Activated CD4-positive, alpha-beta T cell treated with anti-CD3 and anti-CD28 coated beads, Interleukin-10, Interleukin-2, amounts not matched to agents 100 ng/mL and 50 ng/mL, durations not matched to agents 16 hours and 8 hours (primary cell): ENCODE results near the gene MESP1.
"Not testable (repeated sequence)": the region's sequence is repeated elsewhere in the genome, so short reads cannot be mapped to it uniquely, and the experiment has no call there.

Experiments
- DNase-seq: peaks from one replicate; pipeline ENCODE4 v3.0.0-alpha.2; 2020

Gene MESP1, protein sequence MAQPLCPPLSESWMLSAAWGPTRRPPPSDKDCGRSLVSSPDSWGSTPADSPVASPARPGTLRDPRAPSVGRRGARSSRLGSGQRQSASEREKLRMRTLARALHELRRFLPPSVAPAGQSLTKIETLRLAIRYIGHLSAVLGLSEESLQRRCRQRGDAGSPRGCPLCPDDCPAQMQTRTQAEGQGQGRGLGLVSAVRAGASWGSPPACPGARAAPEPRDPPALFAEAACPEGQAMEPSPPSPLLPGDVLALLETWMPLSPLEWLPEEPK

DNA sequence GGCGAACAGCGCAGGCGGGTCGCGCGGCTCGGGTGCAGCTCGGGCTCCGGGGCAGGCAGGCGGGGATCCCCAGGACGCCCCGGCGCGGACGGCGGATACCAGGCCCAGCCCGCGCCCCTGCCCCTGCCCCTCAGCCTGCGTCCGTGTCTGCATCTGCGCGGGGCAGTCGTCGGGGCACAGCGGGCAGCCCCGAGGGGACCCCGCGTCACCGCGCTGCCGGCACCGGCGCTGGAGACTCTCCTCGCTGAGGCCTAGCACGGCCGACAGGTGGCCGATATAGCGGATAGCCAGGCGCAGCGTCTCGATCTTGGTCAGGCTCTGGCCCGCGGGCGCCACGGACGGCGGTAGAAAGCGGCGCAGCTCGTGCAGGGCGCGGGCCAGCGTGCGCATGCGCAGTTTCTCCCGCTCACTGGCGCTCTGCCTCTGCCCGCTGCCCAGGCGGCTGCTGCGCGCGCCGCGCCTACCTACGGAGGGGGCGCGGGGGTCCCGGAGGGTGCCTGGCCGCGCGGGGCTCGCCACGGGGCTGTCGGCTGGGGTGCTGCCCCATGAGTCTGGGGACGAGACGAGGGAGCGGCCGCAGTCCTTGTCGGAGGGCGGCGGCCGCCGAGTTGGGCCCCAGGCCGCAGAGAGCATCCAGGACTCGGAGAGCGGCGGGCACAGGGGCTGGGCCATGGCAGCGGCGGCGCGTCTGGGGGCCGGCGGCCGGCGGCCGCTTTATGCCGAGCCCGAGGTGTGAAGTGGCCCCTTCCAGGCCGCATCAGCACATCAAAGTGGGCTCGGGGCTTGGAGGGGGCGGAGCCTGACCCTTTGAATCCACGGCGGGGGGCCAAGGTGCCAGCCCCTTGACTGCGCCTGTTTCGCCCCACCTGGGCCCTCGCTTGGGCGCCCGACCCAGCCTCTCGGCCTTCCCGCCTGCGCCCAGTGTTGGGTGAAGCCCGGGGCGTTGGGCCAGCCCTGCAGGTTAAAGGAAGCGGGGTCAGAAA is at the start of gene MESP1:
TSS of gene MESP1 (minus strand) at position 690 of the 983 bp plus-strand sequence. CDS start at position 672, 18 bp downstream.
- DNase-seq: peak; percentile 94

GRCh38 chr15:89799918-89800498 is 49.0 kb upstream of the MESP1 start:
- no peak for DNase-seq

GRCh38 chr15:89799011-89799911 is 48.2 kb upstream of the MESP1 start:
- DNase-seq: no peak

GRCh38 chr15:89797678-89798201 is 46.7 kb upstream of the MESP1 start:
- DNase-seq: no peak

DNA sequence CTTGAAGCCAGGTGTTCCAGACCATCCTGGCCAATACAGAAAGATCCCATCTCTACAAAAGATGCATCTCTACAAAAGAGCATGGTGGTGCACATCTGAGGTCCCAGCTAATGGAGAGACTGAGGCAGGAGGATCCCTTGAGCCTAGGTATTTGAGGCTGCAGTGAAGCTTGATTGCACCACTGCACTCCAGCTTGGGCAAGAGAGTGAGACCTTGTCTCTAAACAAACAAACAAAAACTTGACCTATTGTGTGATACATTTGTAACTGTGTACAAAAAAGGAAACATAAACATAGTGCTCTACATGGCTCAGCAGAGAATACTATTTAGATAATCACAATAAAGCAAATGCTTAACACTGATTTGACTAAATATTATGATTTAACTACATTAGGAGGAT is 44.9 kb upstream of the MESP1 start:
- DNase-seq: no peak

DNA sequence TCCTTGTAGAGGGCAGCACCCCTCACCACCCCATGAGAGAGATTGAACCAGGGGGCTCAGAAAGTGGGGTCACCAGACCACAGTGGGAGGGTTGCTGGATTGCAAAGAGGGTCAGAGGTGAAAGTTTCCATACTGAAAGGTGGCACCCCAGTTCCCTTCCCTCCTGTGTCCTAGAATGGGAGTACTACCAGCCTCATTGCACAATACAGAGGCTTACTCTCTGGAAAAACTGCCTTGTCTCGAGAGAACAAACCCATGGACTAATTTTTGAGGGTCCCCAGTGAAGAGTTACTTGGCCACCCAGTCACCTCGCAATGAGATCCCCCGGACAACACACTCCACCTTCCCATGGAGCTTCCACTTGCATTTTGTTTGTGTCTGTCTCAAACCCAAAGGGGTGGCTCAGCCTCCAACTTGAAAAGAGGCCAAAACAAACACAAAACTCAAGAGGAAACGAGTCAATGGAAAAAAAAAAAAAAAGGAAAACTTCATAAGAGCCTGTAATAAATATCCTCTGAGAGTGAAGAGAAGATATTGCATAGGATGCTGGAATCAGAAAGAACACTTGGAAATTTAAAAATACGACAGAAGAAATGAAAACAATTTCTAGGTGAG is 43.7 kb upstream of the MESP1 start:
- DNase-seq: no peak

GRCh38 chr15:89792106-89792805 is 41.2 kb upstream of the MESP1 start:
- DNase-seq: no peak

DNA sequence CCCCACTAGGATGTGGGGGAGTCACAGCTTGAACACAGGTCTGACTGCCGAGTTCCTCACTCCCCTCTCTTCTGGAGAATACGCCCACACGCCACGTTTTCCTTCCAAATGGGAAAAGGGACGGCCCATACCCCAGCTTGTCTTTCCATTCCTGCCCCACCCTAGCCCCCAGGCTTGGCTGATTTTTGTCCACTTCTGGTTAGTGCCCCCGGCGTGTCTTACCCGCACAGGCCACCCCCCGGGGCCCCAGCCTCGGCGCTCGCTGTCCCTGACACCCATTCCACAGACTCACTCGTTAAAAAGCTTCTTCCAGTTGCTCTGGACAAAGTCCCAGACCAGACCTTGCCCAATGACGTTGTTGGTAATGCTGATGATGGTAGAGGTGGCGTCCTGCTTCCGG is 39.6 kb upstream of the MESP1 start:
- DNase-seq: no peak

- DNase-seq: no peak
Observed at GRCh38 chr15:89790206-89790605, 39.2 kb upstream of the MESP1 start.

DNA sequence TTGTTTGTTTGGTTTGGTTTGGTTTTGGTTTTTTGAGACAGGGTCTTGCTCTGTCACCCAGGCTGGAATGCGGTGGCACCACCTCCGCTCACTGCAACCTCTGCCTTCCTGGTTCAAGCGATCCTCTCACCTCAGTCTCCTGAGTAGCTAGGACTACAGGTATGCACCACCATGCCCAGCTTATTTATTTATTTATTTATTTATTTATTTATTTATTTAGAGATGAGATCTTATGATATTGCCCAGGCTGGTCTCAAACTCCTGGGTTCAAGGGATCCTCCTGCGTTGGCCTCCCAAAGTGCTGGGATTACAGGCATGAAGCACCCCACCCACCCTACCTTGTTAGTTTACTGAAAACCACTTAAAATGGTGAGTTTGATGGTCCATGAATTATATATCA is 37.5 kb upstream of the MESP1 start:
- not testable (repeated sequence) for DNase-seq

DNA sequence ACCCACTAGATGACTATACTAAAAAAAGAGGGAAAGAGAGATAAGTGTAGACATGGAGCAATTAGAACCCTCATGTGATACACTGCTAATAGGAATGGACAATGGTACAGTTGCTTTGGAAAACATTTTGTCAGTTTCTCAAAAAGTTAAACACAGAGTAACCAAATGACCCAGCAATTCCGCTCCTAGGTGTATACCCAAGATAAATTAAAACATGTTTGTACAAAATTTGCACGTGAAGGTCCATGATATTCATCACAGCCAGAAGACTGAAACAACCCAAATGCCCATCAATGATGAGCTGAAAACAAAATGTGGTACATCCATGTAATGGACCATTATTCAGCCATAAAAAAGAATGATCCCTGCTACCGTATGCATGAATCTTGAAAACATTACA is 36.9 kb upstream of the MESP1 start:
- no peak for DNase-seq

DNA sequence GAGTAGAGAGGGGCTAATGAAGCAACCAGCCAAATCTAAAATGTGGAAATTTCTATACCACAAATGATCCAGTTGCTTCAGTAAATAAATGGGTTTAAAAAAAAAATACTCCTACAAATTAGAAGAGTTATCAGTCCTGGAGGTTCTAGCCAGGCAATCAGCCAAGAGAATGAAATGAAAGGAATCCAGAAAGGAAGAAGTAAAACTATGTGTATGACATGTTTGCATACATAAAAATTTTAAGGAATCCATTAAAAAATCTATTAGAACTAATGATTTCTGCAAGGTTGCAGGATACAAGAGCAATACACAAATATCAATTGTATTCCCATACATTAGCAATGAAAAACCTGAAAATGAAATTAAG is 34.7 kb upstream of the MESP1 start:
- DNase-seq: no peak

DNA sequence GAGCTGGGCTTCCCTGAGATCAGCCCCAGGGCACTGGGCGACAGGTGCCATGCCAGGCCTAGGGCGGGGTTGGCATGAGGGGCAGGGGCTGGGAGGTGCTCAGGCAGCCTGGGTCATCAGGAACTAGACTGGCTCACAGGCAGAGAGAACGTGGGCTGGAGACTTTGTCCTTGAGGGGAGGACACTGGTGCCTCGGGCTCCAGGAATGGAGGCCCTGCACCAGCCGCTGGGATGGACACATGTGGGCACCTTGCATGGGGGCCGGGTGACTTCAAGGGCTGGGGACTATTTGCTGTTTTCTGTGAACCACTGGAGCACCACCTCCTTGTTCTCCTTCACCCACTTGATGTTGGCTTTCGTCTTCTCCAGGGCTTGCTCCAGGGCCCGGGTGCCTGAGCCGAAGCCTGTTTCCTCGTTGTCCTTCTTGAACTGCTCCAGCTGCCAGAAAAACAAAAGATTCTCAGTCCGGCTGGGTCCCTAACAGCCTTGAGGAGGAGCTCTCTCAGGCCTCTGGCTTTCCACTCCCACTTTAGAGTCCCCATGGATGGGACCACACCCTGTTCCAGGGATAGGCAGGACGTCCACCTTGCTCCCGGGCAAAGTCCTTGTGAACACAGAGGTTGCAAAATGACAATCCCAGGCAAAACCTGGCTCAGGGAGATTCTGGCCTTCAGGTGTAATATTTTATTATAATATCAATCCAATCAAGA is 34.2 kb upstream of the MESP1 start:
- DNase-seq: no peak

GRCh38 chr15:89784686-89784960 is 33.6 kb upstream of the MESP1 start:
- DNase-seq: no peak

DNA sequence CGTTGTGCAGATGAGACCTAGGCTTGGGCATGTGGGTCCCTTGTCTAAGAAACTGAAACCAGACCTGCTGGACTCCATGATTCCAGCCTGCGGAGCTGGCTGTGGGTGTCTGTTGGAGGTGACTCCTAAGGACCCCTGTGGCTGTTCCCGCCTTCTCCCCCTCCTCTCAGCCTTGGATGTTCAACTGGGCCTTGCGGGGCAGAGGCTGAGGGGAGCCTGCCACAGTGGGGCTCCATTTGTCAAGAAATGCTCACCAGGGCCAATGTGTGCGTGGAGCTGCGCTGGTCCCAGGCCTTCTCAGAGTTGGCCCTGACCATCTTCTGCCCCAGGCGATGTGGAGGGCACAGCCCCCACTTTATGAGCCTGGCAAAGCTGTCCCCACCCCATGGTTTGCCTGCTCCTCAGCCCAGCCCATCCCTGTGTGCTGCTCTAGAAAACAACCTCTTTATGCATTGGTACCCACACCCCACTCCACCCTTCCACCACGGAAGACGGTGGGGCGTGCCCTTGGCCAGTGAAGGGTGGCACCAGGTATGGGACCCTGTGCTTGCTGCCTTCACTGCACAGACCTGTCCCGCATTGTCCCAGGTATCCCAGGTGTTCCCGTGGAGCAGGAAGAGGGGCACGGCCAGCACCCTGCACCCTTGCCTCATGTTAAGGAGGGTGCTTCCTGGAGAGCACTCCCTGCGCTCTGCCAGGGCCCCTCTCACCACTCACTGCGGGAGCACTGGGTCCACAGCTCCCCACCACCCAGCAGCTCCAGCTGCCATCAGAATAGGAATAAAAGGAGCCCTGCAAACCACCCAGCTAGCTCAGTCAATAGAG is 33.0 kb upstream of the MESP1 start:
- DNase-seq: no peak

GRCh38 chr15:89783111-89783860 is 32.2 kb upstream of the MESP1 start:
- no peak for DNase-seq

DNA sequence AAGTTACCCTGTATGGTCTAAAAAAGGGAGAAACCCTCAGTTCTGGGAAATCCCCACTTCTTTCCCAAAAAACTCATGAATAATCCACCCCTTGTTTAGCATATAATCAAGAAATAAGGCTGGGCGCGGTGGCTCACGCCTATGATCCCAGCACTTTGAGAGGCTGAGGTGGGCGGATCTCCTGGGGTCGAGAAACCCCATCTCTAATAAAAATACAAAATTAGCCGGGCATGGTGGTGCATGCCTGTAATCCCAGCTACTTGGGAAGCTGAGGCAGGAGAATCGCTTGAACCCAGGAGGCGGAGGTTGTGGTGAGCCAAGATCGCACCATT is 31.5 kb upstream of the MESP1 start:
- not testable (repeated sequence) for DNase-seq

- DNase-seq: peak; percentile 55
Observed at GRCh38 chr15:89781891-89782618, 31.0 kb upstream of the MESP1 start.

- DNase-seq: peak; percentile 76
Observed at GRCh38 chr15:89781055-89781454, 30.0 kb upstream of the MESP1 start.
